Testis (tissue), 3 donors: ENCODE data around the gene OGFR. TPM values are rescaled to one million over a fixed set of nuclear protein-coding genes. Genes with fewer than 3 reads are reported as not detected.

ENCODE experiments used
- DNase-seq: peaks from one replicate; pipeline ENCODE4 v3.0.0-alpha.2; 2019
- H3K27ac ChIP-seq, 2 donors: fragments of 200-600 bp; sonication (generic); one replicate each; pipeline ENCODE4 v1.5.1; 2019
- H3K27me3 ChIP-seq: fragments of 200-600 bp; sonication (generic); one replicate; pipeline ENCODE4 v1.5.1; 2019
- H3K36me3 ChIP-seq: fragments of 200-600 bp; sonication (generic); one replicate; pipeline ENCODE4 v1.5.1; 2017; ENCODE audit warnings: low read depth; ENCODE audit errors: missing control alignments
- H3K4me1 ChIP-seq: fragments of 200-600 bp; sonication (generic); one replicate; pipeline ENCODE4 v1.5.1; 2019
- H3K4me3 ChIP-seq, 2 donors: fragments of 200-600 bp; sonication (generic); one replicate each; pipeline ENCODE4 v1.5.1; 2017 to 2019
- H3K9me3 ChIP-seq: fragments of 200-600 bp; sonication (generic); one replicate; pipeline ENCODE4 v1.5.1; 2017
- POLR2A ChIP-seq: fragments of 450-650 bp; IDR thresholded peaks from one replicate; pipeline ENCODE4 v1.6.1; 2017; ENCODE audit warnings: antibody characterized with exemption, mild to moderate bottlenecking, moderate library complexity
- WGBS, 2 donors: methylation state at CpG; one replicate each; pipeline ENCODE4 v1.1.5; 2018; 5-methylcytosine and 5-hydroxymethylcytosine counted together
- intact Hi-C: fragments of 100-400 bp; cut with DNase I; formaldehyde crosslinking; loops from one replicate; pipeline ENCODE4 v1.15.1; 2023; ENCODE audit warnings: low total_unique reads
- polyA plus RNA-seq: library from polyadenylated mRNA; stranded (reverse); fragments of 350-450 nt; fragmentation: Illumina TruSeq; extraction: RNeasy Lipid Tissue Mini Kit (QIAGEN cat#74804); gene quantifications from one replicate; pipeline ENCODE4 v1.2.3, GENCODE V29; 2014; ENCODE audit warnings: low read depth, low replicate concordance; ENCODE audit not compliant: insufficient read depth
- total RNA-seq, 2 donors: library from RNA; depleted of rRNA; stranded (reverse); fragments of >200 nt; gene quantifications; one replicate each; pipeline ENCODE4 v1.2.3, GENCODE V29; 2016
- TF ChIP-seq, protein P1 (sequence below), 3 experiments: fragments of 450-650 bp in 2 of 3; fragments of 200-600 bp in 1 of 3; sonication (generic) in 1 of 3; IDR thresholded peaks; one replicate each; pipeline ENCODE4 v1.5.1; 2016 to 2019; ENCODE audit warnings: antibody characterized with exemption in 3 of 3, mild to moderate bottlenecking in 2 of 3, moderate library complexity in 1 of 3

The OGFR gene
- total and polyA plus RNA-seq, 3 donors from 2014 or later = 23.7 to 57.0 (median 46.6) TPM

DNA sequence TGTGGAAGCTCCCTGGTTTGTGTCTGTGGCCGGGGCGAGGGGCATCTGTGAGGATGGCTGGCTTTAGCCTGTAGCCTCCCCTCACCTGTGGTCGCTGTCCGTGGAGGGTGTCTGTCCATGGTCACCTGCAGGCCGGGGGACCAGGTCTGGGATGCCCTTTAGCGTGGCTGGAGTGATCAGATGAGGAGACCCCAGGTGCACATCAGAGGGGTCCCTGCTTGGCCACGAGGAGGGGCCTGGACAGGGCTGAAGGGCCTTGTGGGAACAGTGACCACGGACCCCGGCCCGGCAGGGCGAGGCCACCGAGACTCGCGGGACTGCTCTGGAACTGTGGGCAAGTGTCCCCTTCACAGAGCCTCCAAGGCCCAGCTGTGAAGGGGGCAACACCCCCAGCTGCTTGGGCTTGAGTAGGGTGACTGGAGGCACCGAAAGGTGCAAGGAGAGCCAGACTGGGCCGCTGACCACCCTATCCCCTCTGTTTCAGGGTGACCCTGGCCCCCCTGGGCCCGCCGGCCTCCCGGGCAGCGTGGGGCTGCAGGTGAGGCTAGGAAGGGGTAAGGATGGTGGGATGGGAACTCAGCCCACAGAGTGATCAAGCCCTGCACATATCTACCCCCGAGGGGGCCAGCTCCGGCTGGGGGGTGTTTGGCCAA is 20.8 kb downstream of the OGFR start:
- no peaks in the 10 kb centered on the region for H3K4me1 ChIP-seq
- H3K36me3 ChIP-seq = no peaks in the 10 kb centered on the region
- no peak overlapping the region for H3K4me3 ChIP-seq
- H3K9me3 ChIP-seq = no peaks in the 10 kb centered on the region
- no peak for DNase-seq
- WGBS, 2 donors = 86 to 92% methylated on average over 7 to 22 of the region's 22 CpGs
- no peaks in the 10 kb centered on the region for H3K27me3 ChIP-seq
- intact Hi-C loops = no loop called here
- TF ChIP-seq, protein P1, sequence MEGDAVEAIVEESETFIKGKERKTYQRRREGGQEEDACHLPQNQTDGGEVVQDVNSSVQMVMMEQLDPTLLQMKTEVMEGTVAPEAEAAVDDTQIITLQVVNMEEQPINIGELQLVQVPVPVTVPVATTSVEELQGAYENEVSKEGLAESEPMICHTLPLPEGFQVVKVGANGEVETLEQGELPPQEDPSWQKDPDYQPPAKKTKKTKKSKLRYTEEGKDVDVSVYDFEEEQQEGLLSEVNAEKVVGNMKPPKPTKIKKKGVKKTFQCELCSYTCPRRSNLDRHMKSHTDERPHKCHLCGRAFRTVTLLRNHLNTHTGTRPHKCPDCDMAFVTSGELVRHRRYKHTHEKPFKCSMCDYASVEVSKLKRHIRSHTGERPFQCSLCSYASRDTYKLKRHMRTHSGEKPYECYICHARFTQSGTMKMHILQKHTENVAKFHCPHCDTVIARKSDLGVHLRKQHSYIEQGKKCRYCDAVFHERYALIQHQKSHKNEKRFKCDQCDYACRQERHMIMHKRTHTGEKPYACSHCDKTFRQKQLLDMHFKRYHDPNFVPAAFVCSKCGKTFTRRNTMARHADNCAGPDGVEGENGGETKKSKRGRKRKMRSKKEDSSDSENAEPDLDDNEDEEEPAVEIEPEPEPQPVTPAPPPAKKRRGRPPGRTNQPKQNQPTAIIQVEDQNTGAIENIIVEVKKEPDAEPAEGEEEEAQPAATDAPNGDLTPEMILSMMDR (IDR thresholded peaks at IDR 0.05) = no peak
- no peak for TF ChIP-seq POLR2A
- H3K27ac ChIP-seq = no peak overlapping the region

DNA sequence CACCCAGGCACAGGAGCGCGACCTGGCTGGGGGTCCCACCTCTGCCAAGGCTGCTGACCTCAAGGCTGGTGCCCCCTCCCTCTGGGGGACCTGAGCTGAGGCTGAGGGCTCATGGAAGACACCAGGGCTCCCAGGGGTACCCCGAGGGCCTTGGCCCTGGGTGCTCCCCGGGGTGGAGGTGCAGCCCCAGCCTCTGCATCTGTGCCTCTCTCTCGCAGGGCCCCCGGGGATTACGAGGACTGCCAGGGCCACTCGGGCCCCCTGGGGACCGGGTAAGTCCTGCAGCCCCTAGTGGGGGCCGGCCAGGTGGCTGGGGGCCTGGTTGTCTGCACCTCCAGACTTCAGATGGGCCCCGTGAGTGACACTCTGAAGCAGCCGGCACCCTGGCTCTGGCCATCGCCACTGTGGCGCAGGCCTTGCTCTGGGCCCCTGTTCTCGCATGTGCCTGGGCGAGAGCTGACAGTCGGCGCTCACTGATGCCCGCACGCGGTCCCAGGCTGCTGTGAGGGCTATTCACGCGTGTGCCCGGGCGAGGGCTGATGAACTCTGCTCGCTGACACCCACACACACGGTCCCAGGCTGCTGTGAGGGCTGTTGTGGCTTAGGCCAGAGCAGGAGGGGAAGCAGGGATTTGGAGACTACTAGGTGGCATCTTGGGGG is 21.5 kb downstream of the OGFR start:
- Histone ChIP-seq H3K36me3 (no peaks in the 10 kb centered on the region), H3K9me3 (no peaks in the 10 kb centered on the region), H3K27me3 (no peaks in the 10 kb centered on the region), H3K4me1 (no peaks in the 10 kb centered on the region), H3K27ac (no peak overlapping the region), H3K4me3 (no peak overlapping the region)
- WGBS, 2 donors = 83 to 88% methylated on average over 1 to 16 of the region's 27 CpGs
- intact Hi-C loops = no loop called here
- DNase-seq = no peak
- no peak for TF ChIP-seq POLR2A
- TF ChIP-seq, protein P1 (IDR thresholded peaks at IDR 0.05) = no peak

DNA sequence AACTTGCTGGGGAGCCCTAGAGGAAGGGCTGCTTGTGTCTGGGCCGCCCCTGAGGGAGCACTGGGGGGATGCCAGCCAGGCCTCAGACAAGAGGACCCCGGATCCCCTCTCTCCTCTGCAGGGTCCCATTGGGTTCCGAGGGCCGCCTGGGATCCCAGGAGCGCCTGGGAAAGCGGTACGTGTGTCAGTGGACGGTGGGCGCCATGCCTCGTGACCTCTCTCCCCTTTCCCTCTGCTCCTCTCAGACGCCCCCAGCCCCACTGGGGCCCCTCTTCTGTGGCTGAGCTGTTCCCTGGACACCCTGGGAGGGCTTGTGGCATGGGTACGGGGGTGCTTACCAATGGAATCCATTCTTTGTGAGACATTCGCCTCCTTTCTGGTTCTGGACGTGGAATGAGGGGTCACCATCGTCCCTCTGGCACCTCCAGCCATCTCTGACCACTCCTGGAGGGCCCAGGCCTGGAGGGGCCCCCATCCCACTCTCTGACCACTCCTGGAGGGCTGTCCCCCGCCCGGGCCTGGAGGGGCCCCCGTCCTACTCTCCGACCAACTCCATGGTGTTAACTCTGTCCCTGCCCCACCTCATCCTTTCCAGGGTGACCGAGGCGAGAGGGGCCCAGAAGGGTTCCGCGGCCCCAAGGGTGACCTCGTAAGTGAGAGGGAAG is 22.1 kb downstream of the OGFR start:
- TF ChIP-seq, protein P1 (IDR thresholded peaks at IDR 0.05) = no peak
- no peak for TF ChIP-seq POLR2A
- Histone ChIP-seq H3K27me3 (no peaks in the 10 kb centered on the region), H3K4me3 (no peak overlapping the region), H3K27ac (no peak overlapping the region), H3K36me3 (no peaks in the 10 kb centered on the region), H3K4me1 (no peaks in the 10 kb centered on the region), H3K9me3 (no peaks in the 10 kb centered on the region)
- DNase-seq = no peak
- intact Hi-C loops = no loop called here
- WGBS, 2 donors = 94% methylated on average over 13 to 24 of the region's 24 CpGs

DNA sequence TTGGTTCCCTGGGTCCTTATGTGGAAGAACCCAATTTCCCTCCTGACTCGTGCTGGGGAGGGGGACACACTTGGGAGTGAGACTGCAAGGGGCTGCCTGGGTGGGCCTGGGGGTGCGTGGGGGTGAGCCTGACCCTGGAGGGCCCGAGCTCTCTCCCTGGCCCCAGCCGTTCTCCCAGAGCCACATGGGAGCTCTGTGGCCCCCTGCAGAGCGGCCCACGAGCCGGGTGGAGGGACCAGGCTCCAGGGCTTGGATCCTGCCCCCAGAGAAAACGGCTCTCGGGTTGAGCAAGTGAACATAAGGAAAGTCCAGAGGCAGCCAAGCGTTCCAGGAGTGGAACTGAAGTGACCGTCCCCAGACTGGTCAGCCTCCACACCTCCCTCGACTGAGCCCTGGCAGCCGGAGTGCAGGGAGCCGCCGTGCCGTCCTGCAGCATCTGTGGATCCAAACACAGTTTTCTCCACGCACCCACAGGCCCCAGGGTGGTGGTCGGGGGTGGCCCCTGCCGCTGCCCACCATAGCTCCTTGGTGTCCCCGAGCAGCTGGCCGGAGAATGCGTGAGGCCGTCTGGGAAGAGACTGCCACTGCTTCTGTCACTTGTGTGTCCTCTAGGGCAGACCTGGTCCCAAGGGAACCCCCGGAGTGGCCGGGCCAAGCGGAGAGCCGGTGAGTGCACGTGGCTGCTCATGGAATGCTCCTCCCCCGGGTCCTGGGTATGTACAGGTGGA is 22.8 kb downstream of the OGFR start:
- H3K27me3 ChIP-seq = no peaks in the 10 kb centered on the region
- TF ChIP-seq POLR2A = no peak
- TF ChIP-seq, protein P1 (IDR thresholded peaks at IDR 0.05) = no peak
- no peak for DNase-seq
- H3K4me1 ChIP-seq = no peaks in the 10 kb centered on the region
- H3K4me3 ChIP-seq = no peak overlapping the region
- no peaks in the 10 kb centered on the region for H3K36me3 ChIP-seq
- no peaks in the 10 kb centered on the region for H3K9me3 ChIP-seq
- H3K27ac ChIP-seq = no peak overlapping the region
- 84% methylated on average over 27 of the region's 29 CpGs; no CpG with 5 or more reads in 1 of the 2 donors for WGBS, 2 donors
- intact Hi-C loops = no loop called here
